Activated T-helper 17 cell treated with anti-CD3 and anti-CD28 coated beads, Interleukin-2, amount 50 U/mL, for 72 hours (primary cell): Measurements from ENCODE around the gene CDH13. TPM values are rescaled to one million over a fixed set of nuclear protein-coding genes. Genes with fewer than 3 reads are reported as not detected.

Source experiments
- ATAC-seq: fragments of 150-1000 bp; cut with Tn5 transposase; replicated peaks from 2 replicates; pipeline ENCODE4 v1.10.0; 2021; ENCODE audit warnings: mild to moderate bottlenecking, moderate library complexity
- H3K27ac Mint-ChIP-seq: one replicate; pipeline ENCODE4 v1.8.0; 2022; ENCODE audit warnings: mixed read lengths
- H3K27me3 Mint-ChIP-seq: one replicate; pipeline ENCODE4 v1.8.0; 2022; ENCODE audit warnings: mixed read lengths
- H3K36me3 Mint-ChIP-seq: one replicate; pipeline ENCODE4 v1.8.0; 2022; ENCODE audit warnings: low read depth, mild to moderate bottlenecking, mixed read lengths
- H3K4me1 Mint-ChIP-seq: one replicate; pipeline ENCODE4 v1.8.0; 2022; ENCODE audit warnings: mixed read lengths
- H3K4me3 Mint-ChIP-seq: one replicate; pipeline ENCODE4 v1.8.0; 2022; ENCODE audit warnings: mild to moderate bottlenecking, mixed read lengths
- H3K9me3 Mint-ChIP-seq: one replicate; pipeline ENCODE4 v1.8.0; 2022; ENCODE audit warnings: mixed read lengths
- total RNA-seq, 2 donors: library from RNA; stranded (reverse); gene quantifications; one replicate each; pipeline ENCODE4 v1.2.3, GENCODE V29; 2022

Gene CDH13
- total RNA-seq, 2 donors from 2014 or later, result not detected

GRCh38 chr16:83301971-83302370 lies 675.2 kb downstream of the CDH13 start:
- Mint-ChIP-seq H3K36me3 (no peaks in the 10 kb centered on the region), H3K9me3 (no peaks in the 10 kb centered on the region), H3K27ac (no peak overlapping the region), H3K4me1 (no peaks in the 10 kb centered on the region), H3K27me3 (peaks cover 18% of the 10 kb centered on the region), H3K4me3 (no peak overlapping the region)
- no peak for ATAC-seq

DNA sequence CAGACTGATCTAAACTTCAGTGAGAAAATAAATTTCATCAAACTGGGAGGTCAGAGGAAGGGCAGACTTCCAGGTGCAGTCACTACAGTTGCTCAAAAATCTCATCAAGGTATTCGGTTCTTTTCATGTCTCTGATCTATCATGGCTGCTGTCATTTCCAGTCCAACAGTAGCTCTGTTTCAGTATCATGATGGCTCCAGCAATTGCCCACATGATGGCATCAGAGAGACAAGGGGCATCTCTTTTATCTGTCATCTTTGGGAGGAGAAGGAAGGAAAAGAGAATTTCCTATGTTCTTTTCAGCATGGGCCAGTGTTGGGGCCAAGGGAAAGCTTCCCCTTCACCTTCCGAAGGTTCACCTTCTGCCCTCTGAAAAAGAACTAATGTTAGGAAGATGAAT lies 676.1 kb downstream of the CDH13 start:
- H3K9me3 Mint-ChIP-seq, result no peaks in the 10 kb centered on the region
- H3K36me3 Mint-ChIP-seq, result no peaks in the 10 kb centered on the region
- peaks cover 22% of the 10 kb centered on the region for H3K27me3 Mint-ChIP-seq
- ATAC-seq, result no peak
- H3K27ac Mint-ChIP-seq, result no peak overlapping the region
- no peaks in the 10 kb centered on the region for H3K4me1 Mint-ChIP-seq
- H3K4me3 Mint-ChIP-seq, result no peak overlapping the region

GRCh38 chr16:83305092-83305491 lies 678.3 kb downstream of the CDH13 start:
- Mint-ChIP-seq H3K27me3 (peaks cover 27% of the 10 kb centered on the region), H3K4me3 (no peak overlapping the region)

DNA sequence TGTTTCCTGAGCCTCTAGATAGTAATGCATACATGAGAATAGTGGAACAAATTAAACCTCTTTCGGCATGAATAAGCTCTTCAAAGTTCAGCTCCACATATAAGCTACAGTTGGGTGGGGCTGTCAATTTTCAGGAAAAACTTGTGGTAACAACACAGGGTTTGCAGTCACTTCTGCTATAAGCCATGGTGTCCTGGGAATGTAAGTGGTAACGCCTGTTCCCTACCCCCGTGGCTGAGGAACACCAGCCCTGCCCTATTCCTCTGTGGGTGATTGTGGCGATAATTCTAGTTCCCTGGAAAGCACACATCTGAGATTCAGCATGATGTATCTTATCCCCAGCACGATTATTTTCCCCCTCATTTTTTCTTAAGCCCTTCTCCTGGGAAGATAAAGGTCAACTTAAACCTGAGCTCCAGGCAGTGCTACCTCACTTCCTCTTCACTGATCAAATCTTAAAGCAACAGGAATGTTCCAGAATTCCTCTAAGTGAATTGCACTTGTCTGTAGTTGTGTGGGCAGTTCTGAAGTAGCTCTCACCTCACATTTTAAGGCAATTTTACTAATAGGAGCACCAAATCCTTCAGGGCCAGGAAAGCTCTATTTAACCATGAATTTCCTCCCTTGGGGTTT lies 680.3 kb downstream of the CDH13 start:
- no peak overlapping the region for H3K4me3 Mint-ChIP-seq
- H3K9me3 Mint-ChIP-seq, result no peaks in the 10 kb centered on the region
- H3K4me1 Mint-ChIP-seq, result no peaks in the 10 kb centered on the region
- ATAC-seq, result no peak
- no peaks in the 10 kb centered on the region for H3K36me3 Mint-ChIP-seq
- no peak overlapping the region for H3K27ac Mint-ChIP-seq
- H3K27me3 Mint-ChIP-seq, result peaks cover 31% of the 10 kb centered on the region

More at GRCh38 chr16:83305092-83305491, 678.3 kb downstream of the CDH13 start:
- no peak for ATAC-seq
- Mint-ChIP-seq H3K4me1 (no peaks in the 10 kb centered on the region), H3K9me3 (no peaks in the 10 kb centered on the region), H3K27ac (no peak overlapping the region), H3K36me3 (no peaks in the 10 kb centered on the region)

DNA sequence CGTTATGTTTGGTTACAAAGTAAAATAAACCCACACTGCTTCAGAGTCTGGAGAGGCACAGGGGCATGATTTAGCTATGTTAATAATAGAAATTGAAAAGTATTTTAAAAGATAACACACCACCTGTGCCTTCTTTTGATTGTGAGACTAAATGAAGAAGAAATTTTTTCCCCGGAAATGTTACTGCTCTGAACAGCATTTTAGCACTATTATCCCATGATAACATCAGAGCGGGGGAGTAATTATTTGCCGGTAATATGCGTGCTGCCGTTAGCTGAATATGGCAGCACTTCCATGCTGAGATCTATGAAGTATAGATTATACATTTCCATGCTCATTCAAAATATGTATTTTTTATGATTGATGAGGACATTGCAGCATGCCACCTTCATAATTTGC lies 680.8 kb downstream of the CDH13 start:
- no peak for ATAC-seq
- no peak overlapping the region for H3K4me3 Mint-ChIP-seq
- H3K27me3 Mint-ChIP-seq, result peaks cover 31% of the 10 kb centered on the region
- H3K9me3 Mint-ChIP-seq, result no peaks in the 10 kb centered on the region
- H3K27ac Mint-ChIP-seq, result no peak overlapping the region
- H3K36me3 Mint-ChIP-seq, result no peaks in the 10 kb centered on the region
- no peaks in the 10 kb centered on the region for H3K4me1 Mint-ChIP-seq

DNA sequence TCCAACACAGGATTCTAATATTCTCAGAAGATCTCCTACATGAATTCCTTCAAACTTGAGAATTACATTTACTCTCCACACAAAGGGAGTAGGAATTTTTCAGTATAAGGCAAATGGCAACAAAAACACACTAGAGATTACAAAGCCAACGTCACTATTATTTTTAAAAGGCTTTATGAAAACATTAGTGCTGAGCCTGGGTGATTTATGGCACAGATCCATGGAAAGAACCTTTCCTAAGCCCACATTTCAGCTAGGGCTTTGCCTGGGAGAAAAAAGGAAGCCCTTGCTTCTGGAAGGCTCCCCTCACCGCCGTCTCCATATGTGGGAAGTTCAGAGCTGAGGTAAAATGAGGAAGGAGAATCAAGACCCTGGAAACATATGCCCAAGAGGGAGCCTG lies 681.6 kb downstream of the CDH13 start:
- no peak for ATAC-seq
- no peaks in the 10 kb centered on the region for H3K4me1 Mint-ChIP-seq
- no peak overlapping the region for H3K4me3 Mint-ChIP-seq
- no peaks in the 10 kb centered on the region for H3K9me3 Mint-ChIP-seq
- H3K27ac Mint-ChIP-seq, result no peak overlapping the region
- H3K36me3 Mint-ChIP-seq, result no peaks in the 10 kb centered on the region
- H3K27me3 Mint-ChIP-seq, result peaks cover 25% of the 10 kb centered on the region

GRCh38 chr16:83310816-83311215 lies 684.0 kb downstream of the CDH13 start:
- H3K27ac Mint-ChIP-seq, result no peak overlapping the region
- H3K27me3 Mint-ChIP-seq, result peaks cover 14% of the 10 kb centered on the region
- no peak for ATAC-seq
- no peak overlapping the region for H3K4me3 Mint-ChIP-seq
- H3K4me1 Mint-ChIP-seq, result no peaks in the 10 kb centered on the region
- no peaks in the 10 kb centered on the region for H3K9me3 Mint-ChIP-seq
- no peaks in the 10 kb centered on the region for H3K36me3 Mint-ChIP-seq

DNA sequence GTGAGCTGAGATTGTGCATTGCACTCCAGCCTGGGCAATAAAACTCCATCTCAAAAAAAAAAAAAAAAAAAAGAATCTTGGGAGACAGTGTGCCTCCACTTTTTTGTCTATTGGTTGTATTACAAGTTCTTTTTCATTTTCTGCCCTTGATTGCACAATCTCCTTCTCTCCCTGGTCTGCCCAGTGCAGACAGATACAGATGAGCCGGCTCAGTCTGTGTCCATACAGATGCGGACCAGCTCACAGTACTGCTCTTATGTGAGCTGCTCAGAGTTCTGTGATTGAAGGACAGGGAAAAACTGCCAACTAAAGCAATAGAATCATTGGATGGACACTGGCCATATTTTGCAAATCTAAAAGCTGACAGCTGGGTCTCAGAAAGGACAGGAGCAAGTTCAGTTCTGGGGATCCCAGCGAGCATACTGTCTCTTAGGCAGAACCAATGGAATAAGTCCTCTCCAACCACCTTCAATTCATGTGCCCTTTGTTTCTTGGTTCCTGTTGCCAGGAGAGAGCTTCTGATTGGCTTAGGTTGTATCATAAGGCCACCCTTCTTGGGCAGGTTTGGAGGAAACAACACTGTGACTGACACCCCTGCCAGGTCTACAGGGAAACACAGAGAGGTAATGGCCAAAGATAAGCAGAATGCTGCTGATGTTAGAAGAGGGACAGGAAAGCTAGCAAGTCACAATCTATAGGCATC lies 685.4 kb downstream of the CDH13 start:
- Mint-ChIP-seq H3K9me3 (peaks cover 3% of the 10 kb centered on the region), H3K4me1 (no peaks in the 10 kb centered on the region), H3K36me3 (no peaks in the 10 kb centered on the region), H3K27me3 (peaks cover 16% of the 10 kb centered on the region), H3K27ac (no peak overlapping the region), H3K4me3 (no peak overlapping the region)
- no peak for ATAC-seq

DNA sequence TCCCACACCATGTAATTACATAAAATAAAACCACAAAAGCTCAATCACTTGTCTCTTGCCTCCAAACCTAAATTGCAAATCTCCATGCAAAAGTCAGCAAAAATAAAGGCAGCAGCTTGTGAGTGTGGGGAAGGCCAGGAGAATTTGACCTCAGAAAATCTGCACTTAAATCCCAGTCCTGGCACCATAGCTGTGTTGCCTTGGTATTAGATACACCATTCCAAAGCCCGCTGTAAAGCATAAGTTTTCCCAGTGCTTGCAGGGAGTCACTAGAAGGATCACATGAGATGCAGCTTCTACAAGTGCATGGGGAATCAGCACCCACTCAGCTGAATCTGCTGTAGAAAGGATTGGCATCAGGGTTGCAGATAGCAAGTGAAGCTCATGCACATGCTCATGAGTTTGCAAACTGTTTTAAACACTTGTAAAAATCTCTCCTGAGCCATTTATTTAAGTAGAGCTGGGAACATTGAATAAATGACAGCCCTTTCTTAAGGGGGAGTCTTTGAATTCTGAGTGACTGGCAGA lies 686.0 kb downstream of the CDH13 start:
- Mint-ChIP-seq H3K27me3 (peaks cover 14% of the 10 kb centered on the region), H3K27ac (no peak overlapping the region), H3K4me3 (no peak overlapping the region), H3K9me3 (peaks cover 3% of the 10 kb centered on the region), H3K36me3 (no peaks in the 10 kb centered on the region), H3K4me1 (no peaks in the 10 kb centered on the region)
- no peak for ATAC-seq

- Mint-ChIP-seq H3K9me3 (peaks cover 3% of the 10 kb centered on the region), H3K4me3 (no peak overlapping the region), H3K27ac (no peak overlapping the region), H3K27me3 (peaks cover 9% of the 10 kb centered on the region), H3K4me1 (no peaks in the 10 kb centered on the region), H3K36me3 (no peaks in the 10 kb centered on the region)
- ATAC-seq, result no peak
Observed at GRCh38 chr16:83315271-83315670, 688.5 kb downstream of the CDH13 start.

- Mint-ChIP-seq H3K27ac (no peak overlapping the region), H3K4me3 (no peak overlapping the region), H3K4me1 (no peaks in the 10 kb centered on the region), H3K36me3 (no peaks in the 10 kb centered on the region), H3K27me3 (peaks cover 5% of the 10 kb centered on the region), H3K9me3 (peaks cover 3% of the 10 kb centered on the region)
- ATAC-seq, result no peak
Observed at GRCh38 chr16:83316458-83316857, 689.7 kb downstream of the CDH13 start.

GRCh38 chr16:83318390-83318789 lies 691.6 kb downstream of the CDH13 start:
- Mint-ChIP-seq H3K27me3 (peaks cover 5% of the 10 kb centered on the region), H3K27ac (no peak overlapping the region), H3K4me1 (no peaks in the 10 kb centered on the region), H3K4me3 (no peak overlapping the region), H3K9me3 (peaks cover 3% of the 10 kb centered on the region), H3K36me3 (no peaks in the 10 kb centered on the region)
- no peak for ATAC-seq

DNA sequence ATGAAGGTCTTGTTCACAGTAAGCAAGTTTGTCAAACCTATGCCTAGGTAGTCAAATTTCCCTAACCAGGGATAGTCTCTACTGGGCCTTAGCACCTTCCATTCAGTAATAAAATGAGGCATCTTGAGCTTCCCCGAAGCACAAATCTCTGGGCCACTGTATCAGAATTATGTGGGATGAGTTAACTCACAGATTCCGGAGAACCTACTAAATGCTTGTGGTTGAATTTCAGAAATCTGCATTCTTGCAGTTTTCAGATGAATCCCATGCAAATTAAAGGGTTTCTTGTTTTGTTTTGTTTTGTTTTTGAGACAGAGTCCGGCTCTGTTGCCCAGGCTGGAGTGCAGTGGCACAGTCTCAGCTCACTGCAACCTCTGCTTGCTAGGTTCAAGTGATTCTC lies 702.2 kb downstream of the CDH13 start:
- peaks cover 4% of the 10 kb centered on the region for H3K27me3 Mint-ChIP-seq
- no peak overlapping the region for H3K4me3 Mint-ChIP-seq
- ATAC-seq, result no peak
- H3K4me1 Mint-ChIP-seq, result no peaks in the 10 kb centered on the region
- H3K27ac Mint-ChIP-seq, result no peak overlapping the region
- no peaks in the 10 kb centered on the region for H3K9me3 Mint-ChIP-seq
- H3K36me3 Mint-ChIP-seq, result no peaks in the 10 kb centered on the region

DNA sequence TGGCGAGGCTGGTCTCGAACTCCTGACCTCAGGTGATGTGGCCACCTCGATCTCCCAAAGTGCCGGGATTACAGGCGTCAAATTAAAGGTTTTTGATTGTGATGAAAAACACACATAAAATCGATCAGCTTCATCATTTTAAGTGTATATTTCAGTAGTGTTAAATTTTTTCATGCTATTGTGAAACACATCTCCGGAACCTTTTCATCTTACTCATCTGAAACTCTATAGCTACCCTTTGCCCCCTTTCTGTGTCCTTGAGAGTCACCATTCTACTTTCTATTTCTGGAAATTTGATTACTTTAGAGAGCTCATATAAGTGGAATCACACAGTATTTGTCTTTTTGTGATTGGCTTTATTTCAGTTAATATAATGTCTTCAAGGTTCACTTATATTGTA lies 702.7 kb downstream of the CDH13 start:
- no peaks in the 10 kb centered on the region for H3K36me3 Mint-ChIP-seq
- ATAC-seq, result no peak
- H3K27me3 Mint-ChIP-seq, result peaks cover 4% of the 10 kb centered on the region
- H3K9me3 Mint-ChIP-seq, result no peaks in the 10 kb centered on the region
- no peak overlapping the region for H3K4me3 Mint-ChIP-seq
- no peaks in the 10 kb centered on the region for H3K4me1 Mint-ChIP-seq
- H3K27ac Mint-ChIP-seq, result no peak overlapping the region

- H3K9me3 Mint-ChIP-seq, result no peaks in the 10 kb centered on the region
- no peak overlapping the region for H3K4me3 Mint-ChIP-seq
- no peaks in the 10 kb centered on the region for H3K4me1 Mint-ChIP-seq
- no peak overlapping the region for H3K27ac Mint-ChIP-seq
- H3K36me3 Mint-ChIP-seq, result no peaks in the 10 kb centered on the region
- no peak for ATAC-seq
- H3K27me3 Mint-ChIP-seq, result peaks cover 4% of the 10 kb centered on the region
Observed at GRCh38 chr16:83330251-83330650, 703.5 kb downstream of the CDH13 start.
